GM12801 (cell line): ENCODE results near the gene LRIT1.

Experiments
- CTCF ChIP-seq: IDR thresholded peaks from one replicate; pipeline ENCODE4 v1.5.1; 2011; ENCODE audit warnings: control low read depth; ENCODE audit not compliant: insufficient read length; ENCODE audit errors: extremely low read depth

Gene LRIT1

GRCh38 chr10:84244651-84245270 lies 3.4 kb upstream of the LRIT1 start, which contains the start of gene RGR:
TSS of gene RGR (plus strand) at chr10:84245053. CDS start at chr10:84245091, 38 bp downstream.
- no peak for TF ChIP-seq CTCF

GRCh38 chr10:84243759-84244158 lies 2.4 kb upstream of the LRIT1 start:
- TF ChIP-seq CTCF: no peak

GRCh38 chr10:84238909-84239308 lies 2.4 kb downstream of the LRIT1 start:
- TF ChIP-seq CTCF: no peak

GRCh38 chr10:84237199-84238051 lies 3.9 kb downstream of the LRIT1 start:
- no peak for TF ChIP-seq CTCF

- TF ChIP-seq CTCF: no peak
Observed at GRCh38 chr10:84236807-84237198, 4.5 kb downstream of the LRIT1 start.

- TF ChIP-seq CTCF: no peak
Observed at GRCh38 chr10:84235096-84235495, 6.2 kb downstream of the LRIT1 start.

GRCh38 chr10:84234479-84234878 lies 6.9 kb downstream of the LRIT1 start:
- no peak for TF ChIP-seq CTCF
